Measurements from ENCODE around the gene NPAS3. TPM values are rescaled to one million over a fixed set of nuclear protein-coding genes. Genes with fewer than 3 reads are reported as not detected.

The NPAS3 gene
- total RNA-seq, 2 donors from 2014 or later, result 0.33 to 0.78 TPM

GRCh38 chr14:33711194-33711593 is 772.5 kb downstream of the NPAS3 start:
- DNase-seq, result no peak
- Histone ChIP-seq H3K36me3 (replicated peaks in 1 of 2; ENCODE audit: insufficient read depth in 1 of 2, low read depth in 2 of 2) (no peaks in the 10 kb centered on the region), H3K4me3 (no peak overlapping the region), H3K27ac (no peak overlapping the region), H3K4me1 (no peaks in the 10 kb centered on the region), H3K9me3 (no peaks in the 10 kb centered on the region), H3K27me3 (no peaks in the 10 kb centered on the region)
- TF ChIP-seq CTCF (IDR thresholded peaks at IDR 0.05), result no peak
- WGBS, 2 donors, result 72 to 81% methylated on average over 11 of the region's 11 CpGs
- ATAC-seq, result no peak
- intact Hi-C loops (cut with DNase I), result no loop called here

GRCh38 chr14:33711811-33712216 is 773.1 kb downstream of the NPAS3 start:
- Histone ChIP-seq H3K27me3 (no peaks in the 10 kb centered on the region), H3K4me1 (no peaks in the 10 kb centered on the region), H3K36me3 (replicated peaks in 1 of 2; ENCODE audit: insufficient read depth in 1 of 2, low read depth in 2 of 2) (no peaks in the 10 kb centered on the region), H3K27ac (no peak overlapping the region), H3K9me3 (no peaks in the 10 kb centered on the region), H3K4me3 (no peak overlapping the region)
- DNase-seq (no peak), ATAC-seq (no peak)
- no peak for TF ChIP-seq POLR2A (IDR thresholded peaks at IDR 0.05)
- TF ChIP-seq CTCF (IDR thresholded peaks at IDR 0.05), result no peak
- intact Hi-C loops (cut with DNase I), result no loop called here
- 57 to 63% methylated on average over 5 of the region's 5 CpGs for WGBS, 2 donors

GRCh38 chr14:33714527-33715226 is 776.0 kb downstream of the NPAS3 start:
- WGBS, 2 donors, result 81% methylated on average over 1 of the region's 1 CpG
- no peak overlapping the region for H3K27ac ChIP-seq
- no peak for DNase-seq
- H3K27me3 ChIP-seq, result no peaks in the 10 kb centered on the region
- no peaks in the 10 kb centered on the region for H3K36me3 ChIP-seq (replicated peaks in 1 of 2; ENCODE audit: insufficient read depth in 1 of 2, low read depth in 2 of 2)
- no peaks in the 10 kb centered on the region for H3K4me1 ChIP-seq
- no peak overlapping the region for H3K4me3 ChIP-seq
- ATAC-seq, result no peak
- H3K9me3 ChIP-seq, result no peaks in the 10 kb centered on the region
- intact Hi-C loops (cut with DNase I), result no loop called here
- TF ChIP-seq POLR2A (IDR thresholded peaks at IDR 0.05) (no peak), CTCF (IDR thresholded peaks at IDR 0.05) (no peak)

- 77 to 87% methylated on average over 1 of the region's 1 CpG for WGBS, 2 donors
- no peaks in the 10 kb centered on the region for H3K36me3 ChIP-seq (replicated peaks in 1 of 2; ENCODE audit: insufficient read depth in 1 of 2, low read depth in 2 of 2)
- ATAC-seq (no peak), DNase-seq (no peak)
- no peaks in the 10 kb centered on the region for H3K27me3 ChIP-seq
- no peaks in the 10 kb centered on the region for H3K9me3 ChIP-seq
- no peak overlapping the region for H3K4me3 ChIP-seq
- H3K4me1 ChIP-seq, result no peaks in the 10 kb centered on the region
- intact Hi-C loops (cut with DNase I), result no loop called here
- TF ChIP-seq CTCF (IDR thresholded peaks at IDR 0.05) (no peak), POLR2A (IDR thresholded peaks at IDR 0.05) (no peak)
- H3K27ac ChIP-seq, result no peak overlapping the region
These were observed 776.5 kb downstream of the NPAS3 start for GRCh38 chr14:33715227-33715528.

- Histone ChIP-seq H3K9me3 (no peaks in the 10 kb centered on the region), H3K4me1 (no peaks in the 10 kb centered on the region), H3K27me3 (no peaks in the 10 kb centered on the region), H3K36me3 (replicated peaks in 1 of 2; ENCODE audit: insufficient read depth in 1 of 2, low read depth in 2 of 2) (no peaks in the 10 kb centered on the region), H3K4me3 (no peak overlapping the region), H3K27ac (no peak overlapping the region)
- TF ChIP-seq CTCF (IDR thresholded peaks at IDR 0.05) (no peak), POLR2A (IDR thresholded peaks at IDR 0.05) (no peak)
- 50 to 54% methylated on average over 2 of the region's 2 CpGs for WGBS, 2 donors
- ATAC-seq (no peak), DNase-seq (no peak)
- intact Hi-C loops (cut with DNase I), result no loop called here
These were observed 778.2 kb downstream of the NPAS3 start for GRCh38 chr14:33716921-33717320.
